ENCODE measurements around the gene USP32. TPM values are rescaled to one million over a fixed set of nuclear protein-coding genes. Genes with fewer than 3 reads are reported as not detected.

The USP32 gene
- polyA plus RNA-seq, 1 donor (not counting 4 experiments of a cell fraction or from before 2014, with no cell fraction given): 37.6 TPM

DNA sequence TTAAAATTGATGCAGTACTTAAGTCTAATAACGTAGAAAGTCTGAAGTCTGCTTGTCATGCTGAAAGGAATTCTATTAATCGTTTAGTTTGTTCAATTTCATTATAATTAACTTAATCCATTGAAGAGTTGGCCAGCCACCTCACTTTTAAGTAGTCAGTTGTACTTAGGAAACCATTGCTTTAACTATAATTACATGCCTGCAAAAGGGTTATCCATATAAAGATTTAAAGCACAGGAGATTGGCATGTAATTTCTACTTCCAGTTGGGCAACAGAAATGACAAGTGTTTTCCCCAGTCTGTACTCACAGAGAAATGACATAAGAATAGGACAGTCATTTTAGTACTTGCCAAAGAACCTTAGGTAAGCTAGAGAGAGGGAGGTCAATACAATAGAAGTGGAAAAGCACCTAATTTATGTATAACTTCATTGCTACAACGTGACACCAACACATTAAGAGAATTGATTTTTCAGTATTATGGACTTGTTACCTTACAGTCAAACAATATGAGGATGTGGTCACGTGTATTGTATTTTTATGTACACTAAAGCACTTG lies 3.7 kb upstream of the USP32 start:
- dilution Hi-C loops (cut with MboI; ENCODE audit: extremely low pct_ligation_motif_present, low sequenced_read_pairs): no loop called here
- no peak for FAIRE-seq

DNA sequence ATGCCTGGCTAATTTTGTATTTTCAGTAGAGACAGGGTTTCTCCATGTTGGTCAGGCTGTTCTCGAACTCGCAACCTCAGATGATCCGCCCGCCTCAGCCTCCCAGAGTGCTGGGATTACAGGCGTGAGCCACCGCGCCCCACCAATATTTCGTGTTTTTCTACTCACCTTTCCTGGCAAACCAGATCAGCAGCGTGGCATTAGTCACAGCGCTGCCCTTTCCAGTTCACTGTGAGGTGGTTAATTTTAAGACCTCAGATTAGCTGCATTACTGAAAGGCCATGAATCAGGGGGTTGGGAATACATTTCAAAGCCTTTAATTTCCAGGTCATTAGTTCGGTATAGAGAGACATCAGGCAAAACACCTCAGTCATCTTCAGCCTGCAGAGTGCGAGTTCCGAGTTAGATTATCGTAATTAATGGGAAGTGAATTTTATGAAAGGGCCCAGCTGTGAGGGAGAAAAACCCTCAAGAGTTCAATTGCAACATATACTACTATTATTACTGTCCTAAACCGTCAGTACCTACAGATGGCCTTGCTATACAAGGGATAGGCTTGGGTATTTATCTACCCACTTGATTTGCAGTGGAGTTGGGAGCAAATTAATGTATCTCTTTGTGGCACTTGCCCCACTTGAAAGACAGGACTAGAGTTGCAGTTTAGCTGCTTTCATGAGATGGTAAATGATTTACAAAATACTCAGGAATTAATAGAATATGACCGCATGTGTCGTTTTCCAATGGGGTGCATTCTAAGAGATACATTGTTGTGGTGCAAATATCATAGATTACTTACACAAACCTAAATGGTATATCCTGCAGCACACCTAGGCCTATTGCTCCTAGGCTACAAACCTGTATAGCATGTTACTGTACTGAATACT lies 2.1 kb upstream of the USP32 start:
- dilution Hi-C loops (cut with MboI; ENCODE audit: extremely low pct_ligation_motif_present, low sequenced_read_pairs): no loop called here
- FAIRE-seq: no peak

More for the DNA sequence above, 3.7 kb upstream of the USP32 start:
- peaks cover 6% of the 10 kb centered on the region for H3K4me1 ChIP-seq (ENCODE audit: control insufficient read depth, extremely low read depth, insufficient read depth, low read length)
- no peak overlapping the region for H3K27ac ChIP-seq (ENCODE audit: control insufficient read depth, insufficient read depth, low read length)
- H3K27me3 ChIP-seq (ENCODE audit: control insufficient read depth, extremely low read depth, insufficient read depth, low read length): no peaks in the 10 kb centered on the region
- TF ChIP-seq, protein P1, sequence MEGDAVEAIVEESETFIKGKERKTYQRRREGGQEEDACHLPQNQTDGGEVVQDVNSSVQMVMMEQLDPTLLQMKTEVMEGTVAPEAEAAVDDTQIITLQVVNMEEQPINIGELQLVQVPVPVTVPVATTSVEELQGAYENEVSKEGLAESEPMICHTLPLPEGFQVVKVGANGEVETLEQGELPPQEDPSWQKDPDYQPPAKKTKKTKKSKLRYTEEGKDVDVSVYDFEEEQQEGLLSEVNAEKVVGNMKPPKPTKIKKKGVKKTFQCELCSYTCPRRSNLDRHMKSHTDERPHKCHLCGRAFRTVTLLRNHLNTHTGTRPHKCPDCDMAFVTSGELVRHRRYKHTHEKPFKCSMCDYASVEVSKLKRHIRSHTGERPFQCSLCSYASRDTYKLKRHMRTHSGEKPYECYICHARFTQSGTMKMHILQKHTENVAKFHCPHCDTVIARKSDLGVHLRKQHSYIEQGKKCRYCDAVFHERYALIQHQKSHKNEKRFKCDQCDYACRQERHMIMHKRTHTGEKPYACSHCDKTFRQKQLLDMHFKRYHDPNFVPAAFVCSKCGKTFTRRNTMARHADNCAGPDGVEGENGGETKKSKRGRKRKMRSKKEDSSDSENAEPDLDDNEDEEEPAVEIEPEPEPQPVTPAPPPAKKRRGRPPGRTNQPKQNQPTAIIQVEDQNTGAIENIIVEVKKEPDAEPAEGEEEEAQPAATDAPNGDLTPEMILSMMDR (optimal IDR thresholded peaks at IDR 0.05 in 1 of 3, IDR thresholded peaks at IDR 0.05 in 1 of 3, conservative IDR thresholded peaks at IDR 0.05 in 1 of 3; ENCODE audit: extremely low read depth in 1 of 3, insufficient read depth in 2 of 3, low read length in 3 of 3): no peak
- no peak for TF ChIP-seq EZH2 (IDR thresholded peaks at IDR 0.05; ENCODE audit: low read length)
- DNase-seq (ENCODE audit: low read depth, low spot score): no peak
- H3K9me3 ChIP-seq (ENCODE audit: control insufficient read depth, low read depth, low read length): no peaks in the 10 kb centered on the region
- H2AFZ ChIP-seq (ENCODE audit: control insufficient read depth, low read length): no peak overlapping the region
- H4K20me1 ChIP-seq (ENCODE audit: control insufficient read depth, extremely low read depth, insufficient read depth, low read length): no peaks in the 10 kb centered on the region
- H3K79me2 ChIP-seq (ENCODE audit: control insufficient read depth, insufficient read depth, low read length): peaks cover 11% of the 10 kb centered on the region
- H3K4me3 ChIP-seq (ENCODE audit: control insufficient read depth in 2 of 3, extremely low read depth in 1 of 3, insufficient read depth in 2 of 3, low read depth in 1 of 3, low read length in 3 of 3): no peak overlapping the region
- H3K4me2 ChIP-seq (ENCODE audit: control insufficient read depth, extremely low read depth, insufficient read depth, low read depth, low read length): no peak overlapping the region
- H3K9me1 ChIP-seq (ENCODE audit: control insufficient read depth, extremely low read depth, insufficient read depth, low read length): no peaks in the 10 kb centered on the region
- no peaks in the 10 kb centered on the region for H3K36me3 ChIP-seq (ENCODE audit: control insufficient read depth in 2 of 2, extremely low read depth in 1 of 2, insufficient read depth in 2 of 2, low read length in 2 of 2)
- H3K9ac ChIP-seq (ENCODE audit: control insufficient read depth, extremely low read depth, insufficient read depth, low read length): no peak overlapping the region

More for the DNA sequence above, 2.1 kb upstream of the USP32 start:
- TF ChIP-seq, protein P1 (optimal IDR thresholded peaks at IDR 0.05 in 1 of 3, IDR thresholded peaks at IDR 0.05 in 1 of 3, conservative IDR thresholded peaks at IDR 0.05 in 1 of 3; ENCODE audit: extremely low read depth in 1 of 3, insufficient read depth in 2 of 3, low read length in 3 of 3): no peak
- no peak for TF ChIP-seq EZH2 (IDR thresholded peaks at IDR 0.05; ENCODE audit: low read length)
- H3K4me3 ChIP-seq (ENCODE audit: control insufficient read depth in 2 of 3, extremely low read depth in 1 of 3, insufficient read depth in 2 of 3, low read depth in 1 of 3, low read length in 3 of 3): no peak overlapping the region
- no peak overlapping the region for H3K9ac ChIP-seq (ENCODE audit: control insufficient read depth, extremely low read depth, insufficient read depth, low read length)
- peaks cover 22% of the 10 kb centered on the region for H3K79me2 ChIP-seq (ENCODE audit: control insufficient read depth, insufficient read depth, low read length)
- H4K20me1 ChIP-seq (ENCODE audit: control insufficient read depth, extremely low read depth, insufficient read depth, low read length): no peaks in the 10 kb centered on the region
- no peaks in the 10 kb centered on the region for H3K27me3 ChIP-seq (ENCODE audit: control insufficient read depth, extremely low read depth, insufficient read depth, low read length)
- H2AFZ ChIP-seq (ENCODE audit: control insufficient read depth, low read length): no peak overlapping the region
- H3K9me3 ChIP-seq (ENCODE audit: control insufficient read depth, low read depth, low read length): no peaks in the 10 kb centered on the region
- H3K9me1 ChIP-seq (ENCODE audit: control insufficient read depth, extremely low read depth, insufficient read depth, low read length): no peaks in the 10 kb centered on the region
- no peak overlapping the region for H3K4me2 ChIP-seq (ENCODE audit: control insufficient read depth, extremely low read depth, insufficient read depth, low read depth, low read length)
- DNase-seq (ENCODE audit: low read depth, low spot score): no peak
- H3K27ac ChIP-seq (ENCODE audit: control insufficient read depth, insufficient read depth, low read length): no peak overlapping the region
- peaks cover 15% of the 10 kb centered on the region for H3K4me1 ChIP-seq (ENCODE audit: control insufficient read depth, extremely low read depth, insufficient read depth, low read length)
- H3K36me3 ChIP-seq (ENCODE audit: control insufficient read depth in 2 of 2, extremely low read depth in 1 of 2, insufficient read depth in 2 of 2, low read length in 2 of 2): no peaks in the 10 kb centered on the region
